HTERT RPE-1 (cell line): ENCODE results near the gene PDS5B.
"Not testable (repeated sequence)": the region's sequence is repeated elsewhere in the genome, so short reads cannot be mapped to it uniquely, and the experiment has no call there.

Experiments
- in situ Hi-C: fragments of 300-500 bp; cut with MboI; formaldehyde crosslinking; loops from 4 replicates; pipeline ENCODE4 v1.14.3; 2020; ENCODE audit warnings: low sequenced_read_pairs

The PDS5B gene

DNA sequence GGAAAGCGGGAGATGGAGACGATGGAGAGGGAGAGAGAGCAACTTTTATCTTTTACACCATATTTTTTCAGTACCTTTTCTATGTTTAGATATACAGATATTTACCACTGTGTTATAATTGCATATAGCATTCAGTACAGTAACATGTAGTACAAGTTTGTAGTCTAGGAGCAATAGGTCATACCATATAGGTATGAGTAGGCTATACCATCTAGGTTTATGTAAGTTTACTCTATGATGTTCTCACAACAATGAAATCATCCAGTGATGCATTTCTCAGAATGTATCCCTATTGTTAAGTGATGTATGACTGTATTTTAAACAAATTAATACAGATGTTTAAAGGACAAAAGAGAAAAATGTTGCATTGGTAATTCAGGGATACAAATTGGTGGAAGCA, 136.1 kb downstream of the PDS5B start:
- in situ Hi-C loops, result no loop called here

DNA sequence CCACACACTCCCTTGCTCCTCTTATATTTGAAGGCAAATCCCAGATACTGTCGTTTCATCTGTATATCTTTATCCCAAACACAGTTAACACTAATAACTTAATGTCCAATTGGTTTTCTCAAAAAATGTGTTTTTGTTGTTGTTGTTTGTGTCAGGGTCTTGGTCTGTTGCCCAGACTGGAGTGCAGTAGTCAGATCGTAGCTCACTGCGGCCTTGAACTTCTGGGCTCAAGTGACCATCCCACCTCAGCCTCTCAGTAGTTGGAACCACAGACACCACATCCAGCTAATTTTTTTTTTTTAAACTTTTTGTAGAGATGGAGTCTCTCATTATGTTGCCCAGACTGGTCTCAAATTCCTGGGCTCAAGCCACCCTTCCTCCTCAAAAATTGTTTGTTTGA, 137.7 kb downstream of the PDS5B start:
- in situ Hi-C loops, result no loop called here

DNA sequence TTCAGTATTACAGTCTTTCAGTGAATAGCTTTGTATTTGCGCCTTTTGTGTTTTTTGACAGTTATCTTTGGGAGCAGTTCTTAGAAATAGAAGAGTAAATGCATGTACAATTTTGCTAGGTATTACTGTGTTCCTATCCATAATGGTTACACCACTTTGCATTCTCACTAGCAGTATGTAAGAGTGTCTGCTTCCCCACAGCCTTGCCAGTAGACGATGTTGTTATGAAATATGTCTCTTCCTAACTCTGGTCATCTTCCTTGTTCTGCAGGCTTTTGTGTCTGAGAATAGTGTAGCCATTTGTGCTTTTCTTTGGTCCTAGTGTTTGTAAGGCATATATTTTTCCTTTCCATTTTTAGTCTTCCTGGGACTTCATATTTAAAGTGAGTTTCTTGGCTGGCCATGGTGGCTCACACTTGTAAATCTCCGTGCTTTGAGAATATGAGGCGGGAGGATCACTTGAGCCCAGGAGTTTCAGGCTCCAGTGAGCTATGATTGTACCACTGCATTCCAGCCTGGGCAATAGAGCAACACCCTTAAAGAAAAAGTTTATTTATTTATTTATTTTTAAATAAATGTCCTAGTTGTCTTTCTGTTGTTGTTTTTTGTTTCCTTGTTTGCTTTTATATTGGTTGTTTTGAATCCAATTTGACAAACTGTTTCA, 140.3 kb downstream of the PDS5B start:
- in situ Hi-C loops, result no loop called here

DNA sequence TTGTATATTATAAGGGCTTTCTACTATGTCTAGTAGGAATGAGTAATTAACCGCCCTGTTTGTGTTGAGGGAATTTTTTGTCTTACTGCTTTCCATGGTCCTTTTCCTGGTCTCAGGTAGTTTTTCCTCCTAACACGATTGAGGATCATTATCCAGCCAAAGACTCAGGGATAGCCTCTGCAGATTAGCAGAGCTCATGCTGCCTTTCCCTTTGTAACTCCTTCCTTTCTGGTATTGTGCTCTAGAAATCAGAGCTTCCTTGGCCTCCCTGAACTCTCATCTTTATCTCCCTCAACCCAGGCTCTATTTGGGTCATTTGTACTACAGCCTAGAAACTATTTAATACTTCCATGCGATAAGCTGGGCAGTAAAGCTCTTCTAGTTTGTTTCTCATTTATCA, 142.1 kb downstream of the PDS5B start:
- in situ Hi-C loops, result no loop called here

DNA sequence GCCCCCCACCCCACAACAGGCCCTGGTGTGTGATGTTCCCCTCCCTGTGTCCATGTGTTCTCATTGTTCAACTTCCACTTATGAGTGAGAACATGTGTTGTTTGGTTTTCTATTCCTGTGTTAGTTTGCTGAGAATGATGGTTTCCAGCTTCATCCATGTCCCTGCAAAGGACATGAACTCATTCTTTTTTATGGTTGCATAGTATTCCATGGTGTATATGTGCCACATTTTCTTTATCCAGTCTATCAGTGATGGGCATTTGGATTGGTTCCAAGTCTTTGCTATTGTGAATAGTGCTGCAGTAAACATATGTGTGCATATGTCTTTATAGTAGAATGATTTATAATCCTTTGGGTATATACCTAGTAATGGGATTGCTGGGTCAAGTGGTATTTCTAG, 142.8 kb downstream of the PDS5B start:
- in situ Hi-C loops, result not testable (repeated sequence)

DNA sequence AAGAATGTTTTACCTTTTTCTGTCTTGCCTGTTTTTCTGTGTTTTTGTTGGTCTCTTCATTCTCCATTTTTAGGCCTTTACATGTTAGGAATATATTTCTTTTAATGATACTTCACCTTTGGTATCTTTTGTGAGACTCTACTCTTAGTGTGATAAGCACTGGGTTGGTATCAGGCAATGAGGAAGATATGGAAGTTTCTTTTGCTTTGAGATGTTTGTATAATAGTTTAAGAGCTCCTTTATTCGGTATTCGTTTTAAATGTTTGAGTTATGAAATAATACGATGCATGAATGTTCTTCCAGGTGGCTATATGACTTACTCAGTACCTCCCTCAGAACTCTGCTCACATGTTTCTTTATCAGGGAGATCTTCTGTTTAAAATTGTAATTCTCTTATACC, 144.8 kb downstream of the PDS5B start:
- in situ Hi-C loops, result no loop called here

DNA sequence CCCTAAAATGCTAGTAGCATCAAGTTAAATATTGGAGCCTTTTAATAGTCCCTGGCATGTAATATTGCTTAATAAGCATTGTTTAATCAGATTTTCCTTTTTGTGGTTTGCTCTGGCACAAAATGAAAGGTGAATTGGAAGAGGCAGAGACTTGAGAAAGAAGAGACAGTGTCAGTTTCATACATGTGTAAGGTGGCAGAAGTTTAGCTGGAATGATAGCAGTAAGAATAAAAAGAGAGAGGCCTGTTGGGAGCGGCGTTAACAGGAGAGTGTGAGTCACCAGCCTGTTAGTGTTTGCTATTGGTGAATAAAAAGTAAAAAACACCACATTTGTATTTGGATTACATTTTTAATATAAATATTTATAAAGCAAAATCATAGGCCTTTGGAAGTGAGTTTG, 145.3 kb downstream of the PDS5B start:
- in situ Hi-C loops, result no loop called here

DNA sequence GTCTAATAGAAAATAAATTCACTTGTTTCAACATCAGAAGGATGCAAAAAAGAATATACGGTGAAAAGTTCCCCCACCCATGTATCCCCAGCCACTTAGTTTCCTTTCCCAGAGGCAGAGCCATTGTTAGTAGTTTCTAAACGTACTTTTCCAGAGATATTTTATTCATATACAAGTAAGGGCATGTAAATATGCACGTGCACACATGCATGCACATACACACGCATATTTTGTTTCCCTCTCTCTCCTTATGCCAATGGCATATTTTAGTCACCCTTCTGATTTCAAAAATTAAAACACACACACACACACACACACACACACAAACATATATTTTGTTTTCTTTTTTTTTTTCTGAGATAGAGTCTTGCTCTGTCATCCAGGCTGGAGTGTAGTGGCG, 147.4 kb downstream of the PDS5B start:
- in situ Hi-C loops, result no loop called here

DNA sequence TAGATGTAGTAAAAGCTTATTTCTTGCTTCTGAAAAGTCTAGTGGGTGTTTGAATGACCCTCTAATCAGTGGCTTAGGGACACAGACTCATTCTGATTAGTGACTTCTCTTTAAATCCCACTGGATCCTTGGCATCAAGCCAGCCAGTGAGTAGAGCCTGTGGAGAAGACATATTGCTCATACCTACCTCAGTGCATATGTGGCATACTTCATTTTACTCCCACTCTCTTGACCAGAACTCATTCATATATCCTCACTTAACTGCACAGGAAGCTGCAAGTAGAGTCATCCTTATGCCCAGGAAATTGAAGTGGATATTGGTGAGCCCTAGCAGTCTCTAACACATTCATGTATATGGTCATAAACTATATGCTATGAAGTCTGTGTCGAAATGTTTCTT, 148.3 kb downstream of the PDS5B start:
- in situ Hi-C loops, result no loop called here

DNA sequence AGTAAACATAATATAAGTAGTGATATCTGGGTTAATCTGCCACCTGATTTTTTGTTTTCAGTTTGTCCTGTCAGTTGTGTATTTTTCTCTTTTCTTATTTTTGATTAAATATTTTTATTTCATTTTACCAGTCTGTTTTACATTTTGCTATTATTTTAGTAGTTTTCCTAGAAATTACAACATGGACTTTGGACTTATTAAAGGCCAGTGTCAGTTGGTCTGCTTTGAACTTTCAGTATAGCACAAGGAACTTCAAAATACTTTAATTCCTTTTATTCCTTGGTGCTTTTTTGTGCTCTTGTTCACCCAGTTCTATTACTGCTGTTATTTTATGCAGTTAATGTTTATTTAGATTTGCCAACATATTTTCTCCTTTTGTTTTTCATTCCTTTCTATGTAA, 149.6 kb downstream of the PDS5B start:
- in situ Hi-C loops, result no loop called here

DNA sequence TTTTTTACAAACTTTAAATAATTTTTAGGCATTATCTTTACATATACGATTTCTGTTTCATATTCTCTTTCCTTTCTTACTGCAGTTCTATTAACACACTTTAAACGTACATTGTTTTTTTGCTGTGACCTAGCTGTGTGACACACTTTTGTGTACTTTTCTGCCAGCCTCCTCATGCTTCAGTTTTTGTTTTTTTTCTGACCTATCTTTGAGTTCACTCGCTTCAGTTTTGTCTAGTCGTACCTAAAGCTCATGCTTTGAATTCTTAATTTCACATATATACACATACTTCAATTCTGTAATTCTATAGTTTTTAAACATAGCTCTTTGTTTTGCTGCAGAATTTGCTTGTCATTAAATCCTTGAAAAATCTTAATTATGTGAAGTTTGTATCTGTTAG, 150.4 kb downstream of the PDS5B start:
- in situ Hi-C loops, result no loop called here

DNA sequence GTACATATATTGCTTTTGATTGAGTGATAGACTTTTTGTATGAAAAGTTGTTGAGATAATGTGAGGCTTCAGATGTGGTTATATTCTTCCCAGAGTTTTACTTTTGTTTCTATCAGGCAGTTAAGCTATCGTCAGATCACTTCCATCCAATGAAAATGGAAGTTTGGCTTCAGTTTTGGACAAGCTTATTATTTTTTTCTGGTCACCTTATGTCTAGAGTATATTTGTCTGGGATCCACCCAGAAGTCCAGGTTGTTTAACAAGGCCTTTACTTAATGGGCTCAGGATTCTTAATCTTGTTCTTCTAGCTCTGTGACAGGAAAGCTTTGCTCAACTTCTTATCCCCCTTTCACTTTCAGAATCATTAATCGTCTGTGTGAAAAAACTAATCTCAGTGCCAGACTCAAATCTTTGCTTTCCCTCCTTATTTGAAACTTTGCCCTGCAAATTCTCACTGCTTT, 150.9 kb downstream of the PDS5B start:
- in situ Hi-C loops, result no loop called here

DNA sequence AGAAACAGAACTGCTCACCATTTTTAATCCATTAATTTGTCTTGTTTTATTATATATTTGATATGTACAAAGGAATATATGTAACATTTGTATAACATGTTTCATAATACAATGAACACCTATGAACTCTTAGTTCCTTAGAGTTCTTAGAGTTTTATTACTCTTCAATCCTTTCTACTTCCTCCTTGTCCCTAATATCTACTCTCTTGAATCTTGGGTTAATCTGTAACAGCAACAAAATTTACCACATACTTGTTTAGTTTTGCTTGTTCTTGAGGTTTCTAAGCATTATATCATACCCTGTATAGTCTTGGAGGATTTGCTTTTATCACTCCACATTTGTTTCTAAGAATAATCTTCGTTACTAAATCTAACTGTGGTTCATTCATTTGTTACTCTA, 151.4 kb downstream of the PDS5B start:
- in situ Hi-C loops, result no loop called here

DNA sequence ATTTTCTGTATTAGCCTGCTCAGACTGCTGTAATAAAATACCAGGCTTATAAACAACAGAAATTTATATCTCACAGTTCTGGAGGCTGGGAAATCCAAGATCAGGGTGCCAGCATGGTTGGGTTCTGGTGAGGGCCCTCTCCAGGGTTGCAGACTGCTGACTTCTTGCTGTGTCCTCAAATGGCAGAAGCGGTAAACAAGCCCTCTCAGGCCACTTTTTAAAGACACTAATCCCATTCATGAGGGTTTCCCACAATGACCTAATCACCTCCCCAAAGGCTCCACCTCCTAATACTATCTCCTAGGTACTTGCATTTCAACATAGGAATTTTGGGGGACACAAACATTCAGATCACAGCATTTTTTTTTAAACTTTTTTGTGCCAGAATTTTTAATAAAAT, 159.3 kb downstream of the PDS5B start:
- in situ Hi-C loops, result no loop called here

DNA sequence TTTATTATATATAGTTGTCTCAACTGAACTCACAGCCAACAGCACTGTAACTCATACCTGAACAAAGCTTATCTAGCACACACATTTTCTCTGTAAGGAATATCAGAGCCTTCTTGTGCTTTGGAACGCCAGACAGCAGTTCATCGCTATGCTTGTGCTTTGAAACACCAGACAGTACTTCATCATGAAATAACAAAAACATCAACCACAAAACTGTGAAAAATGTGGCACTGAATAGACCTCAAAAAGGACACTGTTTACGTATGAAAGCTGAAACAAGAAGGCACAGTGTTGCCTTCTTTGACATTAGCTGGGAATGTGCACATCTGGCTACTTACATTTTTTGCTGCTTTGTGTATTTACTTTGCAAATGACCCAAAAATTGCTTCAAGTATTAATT, 160.2 kb downstream of the PDS5B start:
- in situ Hi-C loops, result no loop called here

DNA sequence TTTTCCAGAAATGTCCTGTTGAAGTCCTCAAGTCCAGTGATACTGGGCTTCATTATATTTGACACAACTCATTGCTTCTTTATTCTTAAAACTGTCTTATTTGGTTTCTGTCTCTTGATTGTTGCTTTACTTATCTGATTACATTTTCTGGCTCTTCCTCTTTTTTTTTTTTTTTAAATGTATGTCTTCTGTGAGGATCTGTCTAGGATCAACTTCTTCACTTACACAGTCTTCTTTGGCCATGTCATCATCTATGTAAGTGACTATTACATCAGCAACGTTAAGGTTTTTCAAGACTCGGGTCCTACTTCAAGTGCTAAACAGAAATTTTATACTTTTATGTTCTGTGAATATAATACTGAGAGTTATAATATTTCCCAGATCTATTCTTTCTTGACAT, 162.1 kb downstream of the PDS5B start:
- in situ Hi-C loops, result no loop called here

DNA sequence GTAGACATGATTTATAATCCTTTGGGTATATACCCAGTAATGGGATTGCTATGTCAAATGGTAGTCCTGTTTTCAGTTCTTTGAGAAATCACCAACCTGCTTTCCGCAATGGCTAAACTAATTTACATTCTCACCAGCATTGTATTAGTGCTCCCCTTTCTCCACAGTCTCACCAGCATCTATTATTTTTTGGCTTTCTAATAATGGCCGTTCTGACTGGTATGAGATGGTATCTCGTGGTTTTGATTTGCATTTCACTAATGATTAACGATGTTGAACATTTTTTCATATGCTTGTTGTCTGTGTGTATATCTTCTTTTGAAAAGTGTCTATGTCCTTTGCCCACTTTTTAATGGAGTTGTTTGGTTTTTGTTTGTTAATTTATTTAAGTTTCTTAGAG, 165.1 kb downstream of the PDS5B start:
- in situ Hi-C loops, result no loop called here

DNA sequence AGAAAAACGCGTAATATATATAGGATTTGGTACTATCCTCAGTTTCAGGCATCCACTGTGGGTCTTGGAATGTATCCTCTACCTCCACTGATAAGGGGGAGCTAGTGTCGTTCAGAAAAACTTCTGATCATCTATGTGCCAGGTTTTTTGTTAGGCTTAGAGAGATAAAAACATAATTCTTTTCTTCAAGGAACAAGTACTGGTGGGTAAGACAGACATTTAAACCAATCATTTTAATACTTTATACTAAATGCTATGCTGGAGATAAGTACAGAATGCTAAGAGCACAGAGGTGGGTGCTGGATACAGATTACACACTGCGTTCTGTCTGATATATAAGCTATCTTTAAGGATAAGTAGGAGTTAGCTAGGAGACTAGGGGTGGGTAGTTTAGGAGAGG, 166.1 kb downstream of the PDS5B start:
- in situ Hi-C loops, result no loop called here

DNA sequence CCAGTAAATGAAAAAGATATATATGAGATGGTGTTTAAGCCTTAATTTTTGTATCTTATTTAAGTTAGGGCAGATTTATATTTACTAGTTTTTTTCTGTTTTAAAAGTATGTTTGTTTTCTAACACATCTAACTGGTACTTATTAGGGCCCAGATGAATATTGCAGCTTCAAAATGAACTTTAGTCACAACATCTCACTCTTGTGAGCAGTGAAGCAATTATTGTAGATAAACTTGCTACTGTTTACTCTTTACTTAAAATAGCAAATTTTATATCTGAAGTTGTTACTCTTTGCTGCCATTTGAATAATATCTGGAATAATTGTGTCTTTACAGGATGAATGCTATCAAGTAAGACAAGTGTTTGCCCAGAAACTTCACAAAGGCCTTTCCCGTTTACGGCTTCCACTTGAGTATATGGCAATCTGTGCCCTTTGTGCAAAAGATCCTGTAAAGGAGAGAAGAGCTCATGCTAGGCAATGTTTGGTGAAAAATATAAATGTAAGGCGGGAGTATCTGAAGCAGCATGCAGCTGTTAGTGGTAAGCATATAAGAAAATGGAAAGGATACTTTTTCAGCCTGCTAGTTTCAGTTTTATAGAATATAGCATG, 166.8 kb downstream of the PDS5B start:
- in situ Hi-C loops, result no loop called here

DNA sequence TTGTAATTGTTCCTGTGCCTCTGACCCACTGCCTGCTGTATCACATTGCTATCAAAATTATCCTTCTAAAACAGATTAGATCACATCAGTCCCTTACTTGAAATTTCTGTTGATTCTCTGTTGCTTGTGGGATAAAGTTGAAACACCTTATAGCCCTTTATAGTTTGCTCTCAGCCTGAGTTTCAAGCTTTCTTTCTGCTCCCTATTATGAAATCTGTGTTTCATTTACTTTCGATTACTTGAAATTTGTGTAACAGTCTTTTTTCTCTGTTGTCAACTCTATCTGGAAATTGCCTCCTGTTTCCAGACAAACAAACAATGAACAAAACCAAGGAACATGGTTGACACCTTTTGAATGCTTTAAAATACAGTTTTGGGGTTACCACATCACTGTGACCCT, 167.9 kb downstream of the PDS5B start:
- in situ Hi-C loops, result no loop called here

DNA sequence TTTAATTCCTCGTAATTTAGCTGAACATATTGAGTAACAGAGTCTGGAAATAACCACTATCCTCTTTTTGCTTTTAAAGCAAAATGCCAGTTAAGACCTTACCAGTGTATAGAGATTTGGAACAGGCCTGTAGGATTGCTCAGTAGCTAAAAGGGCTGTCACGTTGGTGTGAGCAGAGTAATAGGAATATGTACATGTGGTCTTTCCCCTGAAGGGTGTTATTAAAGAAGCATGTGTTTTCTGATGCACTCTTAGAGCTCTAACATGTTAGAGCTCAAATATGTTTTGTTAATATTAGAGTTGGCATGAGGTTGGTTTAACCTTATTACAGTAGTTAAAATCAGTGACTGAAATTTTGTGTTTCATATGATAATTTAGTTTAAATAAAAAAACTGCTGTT, 172.9 kb downstream of the PDS5B start:
- in situ Hi-C loops, result no loop called here

DNA sequence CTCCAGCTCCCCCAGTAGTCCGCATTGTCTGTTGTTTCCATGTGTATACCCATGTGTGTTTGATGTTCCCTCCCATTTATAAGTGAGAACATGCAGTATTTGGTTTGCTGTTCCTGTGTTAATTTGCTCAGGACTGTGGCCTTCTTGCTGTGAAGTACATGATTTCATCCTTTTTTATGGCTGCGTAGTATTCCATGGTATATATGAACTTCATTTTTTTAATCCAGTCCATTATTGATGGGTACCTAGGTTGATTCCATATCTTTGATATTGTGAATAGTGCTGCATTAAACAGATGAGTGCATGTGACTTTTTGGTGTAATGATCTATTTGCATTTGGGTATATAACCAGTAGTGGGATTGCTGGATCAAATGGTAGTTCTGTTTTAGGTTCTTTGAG, 175.2 kb downstream of the PDS5B start:
- in situ Hi-C loops, result no loop called here

DNA sequence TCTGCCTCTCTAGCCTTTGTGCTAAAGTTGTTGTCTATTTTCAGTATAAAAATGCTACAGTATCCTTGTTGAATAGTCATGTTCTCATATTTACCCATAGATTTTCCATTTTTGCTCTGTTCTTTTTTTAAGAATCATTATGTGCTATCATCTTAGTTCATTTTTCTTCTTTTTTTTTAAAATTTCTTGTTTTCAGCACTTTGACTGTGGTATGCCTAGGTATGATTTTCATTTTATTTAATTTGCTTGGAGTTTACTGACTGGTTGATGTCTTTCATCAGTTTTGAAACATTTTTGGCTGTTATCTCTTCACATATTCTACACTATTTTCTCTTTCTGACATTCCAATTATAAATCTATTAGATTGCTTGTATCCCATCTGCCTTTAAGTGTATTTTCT, 192.9 kb downstream of the PDS5B start:
- in situ Hi-C loops, result no loop called here
